HCT116 (cell line): ENCODE data around the gene PDLIM3. TPM values are rescaled to one million over a fixed set of nuclear protein-coding genes. Genes with fewer than 3 reads are reported as not detected.
A peak's percentile ranks its signal among the peaks of the same experiment; 100 is the strongest.

Experiments
- ATAC-seq: fragments of 200-7000 bp; cut with Tn5 transposase; 2 replicates; pipeline ENCODE4 v1.9.1; 2020; ENCODE audit warnings: mild to moderate bottlenecking, moderate library complexity
- BruUV-seq: library from RNA; stranded (reverse); fragments of 400-500 nt; replicated peaks from 2 replicates; lab custom pipeline; 2021; lab: Mats Ljungman, UMichigan
- CTCF ChIA-PET: fragments of 300-600 bp; sonication (Branson Sonifier 250); formaldehyde crosslinking; loops from one replicate; lab custom pipeline; 2021; ENCODE audit warnings: antibody characterized with exemption; lab: Charles Lee
- POLR2A ChIA-PET: fragments of 300-600, 350-600 bp; sonication (Branson Sonifier 250); formaldehyde crosslinking; loops from one replicate; lab custom pipeline; 2021; ENCODE audit warnings: antibody characterized with exemption; lab: Charles Lee
- RAD21 ChIA-PET, 2 experiments: fragments of 300-600 bp; sonication (Branson Sonifier 250); formaldehyde crosslinking; loops; one replicate each; lab custom pipeline; 2023; ENCODE audit warnings: low total read pairs in 2 of 2; ENCODE audit not compliant: uncharacterized antibody in 2 of 2, unreplicated experiment in 2 of 2, low non-redundant PET in 1 of 2; lab: Charles Lee
- DNase-seq: peaks from one replicate; pipeline ENCODE4 v3.0.0-alpha.2; 2010; ENCODE audit warnings: low read depth, low spot score
- H2AFZ ChIP-seq: fragments of 200-600 bp; shearing (Covaris generic), sonication (generic); 2 replicates; pipeline ENCODE4 v1.6.1; 2017; ENCODE audit warnings: low read depth, mixed run types, mixed read lengths, antibody characterized with exemption, low read length; ENCODE audit not compliant: poor library complexity, severe bottlenecking
- H3K27ac ChIP-seq: 2 replicates; pipeline ENCODE4 v1.5.1; 2012; ENCODE audit warnings: low read depth, low read length
- H3K27me3 ChIP-seq: fragments of 200-600 bp; sonication (generic); 2 replicates; pipeline ENCODE4 v1.6.1; 2016; ENCODE audit warnings: mixed run types, low read length, mixed read lengths; ENCODE audit not compliant: insufficient read depth
- H3K36me3 ChIP-seq, 2 experiments: fragments of 200-500 bp in 1 of 2; fragments of 200-600 bp in 1 of 2; sonication (Bioruptor generic) in 1 of 2; sonication (generic) in 1 of 2; 2 replicates each; pipeline versions ENCODE4 v1.5.1 to v1.6.1; 2014 to 2016; ENCODE audit warnings: low read length in 2 of 2, inconsistent platforms in 1 of 2, mixed read lengths in 1 of 2, mixed run types in 1 of 2; ENCODE audit not compliant: insufficient read depth in 2 of 2, control insufficient read depth in 1 of 2
- H3K4me1 ChIP-seq, 2 experiments: fragments of 200-600 bp in 1 of 2; sonication (generic) in 1 of 2; 2 replicates each; pipeline versions ENCODE4 v1.5.1 to v1.6.1; 2012 to 2017; ENCODE audit warnings: low read length in 2 of 2, inconsistent platforms in 1 of 2, mild to moderate bottlenecking in 1 of 2, mixed read lengths in 1 of 2, mixed run types in 1 of 2, moderate library complexity in 1 of 2; ENCODE audit not compliant: insufficient read depth in 2 of 2, control insufficient read depth in 1 of 2
- H3K4me2 ChIP-seq: fragments of 200-600 bp; sonication (generic); 2 replicates; pipeline ENCODE4 v1.6.1; 2017; ENCODE audit warnings: mixed run types, low read length, mixed read lengths
- H3K4me3 ChIP-seq, 2 experiments: fragments of 200-600 bp in 1 of 2; sonication (generic) in 1 of 2; replicated peaks in 1 of 2; 2 replicates each; pipeline ENCODE4 v1.5.1; 2011 to 2016; ENCODE audit warnings: low read length in 2 of 2, control low read depth in 1 of 2, low read depth in 1 of 2, mild to moderate bottlenecking in 1 of 2, mixed read lengths in 1 of 2, mixed run types in 1 of 2
- H3K79me2 ChIP-seq: fragments of 200-600 bp; sonication (generic); 2 replicates; pipeline ENCODE4 v1.6.1; 2017; ENCODE audit warnings: mild to moderate bottlenecking, mixed run types, low read length, moderate library complexity, mixed read lengths; ENCODE audit not compliant: insufficient read depth
- H3K9ac ChIP-seq: fragments of 200-600 bp; sonication (generic); 2 replicates; pipeline ENCODE4 v1.6.1; 2016; ENCODE audit warnings: low read length, mixed read lengths
- H3K9me2 ChIP-seq: fragments of 200-600 bp; sonication (generic), shearing (Covaris generic); 2 replicates; pipeline ENCODE4 v1.6.1; 2017; ENCODE audit warnings: mixed run types, mild to moderate bottlenecking, moderate library complexity; ENCODE audit not compliant: insufficient read depth
- H3K9me3 ChIP-seq, 2 experiments: fragments of 200-500 bp in 1 of 2; fragments of 200-600 bp in 1 of 2; sonication (Bioruptor generic) in 1 of 2; sonication (generic) in 1 of 2; 2 replicates each; pipeline ENCODE4 v1.6.1; 2014 to 2017; ENCODE audit warnings: low read length in 2 of 2, mixed read lengths in 2 of 2, inconsistent platforms in 1 of 2, low read depth in 1 of 2, mild to moderate bottlenecking in 1 of 2, mixed run types in 1 of 2, moderate library complexity in 1 of 2; ENCODE audit not compliant: control insufficient read depth in 1 of 2, insufficient read depth in 1 of 2
- H4K20me1 ChIP-seq: fragments of 200-600 bp; sonication (generic), shearing (Covaris generic); 2 replicates; pipeline ENCODE4 v1.6.1; 2017; ENCODE audit warnings: mixed run types, mild to moderate bottlenecking, moderate library complexity; ENCODE audit not compliant: insufficient read depth
- ATF3 ChIP-seq: IDR thresholded peaks from 2 replicates; pipeline ENCODE4 v1.6.1; 2012
- CBX3 ChIP-seq: IDR thresholded peaks from 2 replicates; pipeline ENCODE4 v1.6.1; 2012; ENCODE audit warnings: low read depth
- CEBPB ChIP-seq: IDR thresholded peaks from 2 replicates; pipeline ENCODE4 v1.6.1; 2012; ENCODE audit warnings: low read depth
- CTCF ChIP-seq, 3 experiments: fragments of 200-600 bp in 1 of 3; sonication (generic) in 1 of 3; IDR thresholded peaks in 2 of 3; conservative IDR thresholded peaks in 1 of 3; 2 replicates each; pipeline ENCODE4 v1.5.1; 2012 to 2017; ENCODE audit warnings: low read depth in 2 of 3, low read length in 2 of 3, antibody characterized with exemption in 1 of 3, borderline replicate concordance in 1 of 3, control low read depth in 1 of 3, mild to moderate bottlenecking in 1 of 3, mixed read lengths in 1 of 3, mixed run types in 1 of 3, moderate library complexity in 1 of 3; ENCODE audit not compliant: insufficient read depth in 1 of 3
- EGR1 ChIP-seq: IDR thresholded peaks from 2 replicates; pipeline ENCODE4 v1.6.1; 2012; ENCODE audit warnings: low read depth
- ELF1 ChIP-seq: IDR thresholded peaks from 2 replicates; pipeline ENCODE4 v1.6.1; 2012; ENCODE audit warnings: low read depth, borderline replicate concordance
- EZH2 ChIP-seq: fragments of 200-600 bp; sonication (generic); IDR thresholded peaks from 2 replicates; pipeline ENCODE4 v1.6.1; 2017; ENCODE audit warnings: antibody characterized with exemption, mixed run types
- JUND ChIP-seq: IDR thresholded peaks from 2 replicates; pipeline ENCODE4 v1.6.1; 2012
- POLR2A ChIP-seq: IDR thresholded peaks from 2 replicates; pipeline ENCODE4 v1.7.0; 2011; ENCODE audit warnings: borderline replicate concordance; ENCODE audit not compliant: insufficient read depth, insufficient read length; ENCODE audit errors: extremely low read depth
- RAD21 ChIP-seq: IDR thresholded peaks from 2 replicates; pipeline ENCODE4 v1.6.1; 2012; ENCODE audit warnings: low read depth, mild to moderate bottlenecking
- REST ChIP-seq: IDR thresholded peaks from 2 replicates; pipeline ENCODE4 v1.6.1; 2012; ENCODE audit warnings: low read depth
- SIN3A ChIP-seq: IDR thresholded peaks from 2 replicates; pipeline ENCODE4 v1.6.1; 2012; ENCODE audit warnings: low read depth
- TCF7L2 ChIP-seq: IDR thresholded peaks from 2 replicates; pipeline ENCODE4 v1.7.0; 2011; ENCODE audit warnings: borderline replicate concordance, inconsistent platforms; ENCODE audit not compliant: insufficient read depth, insufficient read length; ENCODE audit errors: extremely low read depth
- YY1 ChIP-seq: IDR thresholded peaks from 2 replicates; pipeline ENCODE4 v1.6.1; 2011; ENCODE audit warnings: low read length, low read depth, moderate library complexity, mild to moderate bottlenecking; ENCODE audit not compliant: insufficient replicate concordance; ENCODE audit errors: extremely low read depth
- ZFX ChIP-seq: fragments of 450-650 bp; IDR thresholded peaks from 2 replicates; pipeline ENCODE4 v1.6.1; 2017
- ZNF274 ChIP-seq: fragments of 200-500 bp; sonication (Bioruptor generic); IDR thresholded peaks from 2 replicates; pipeline ENCODE4 v1.6.1; 2014; ENCODE audit warnings: mild to moderate bottlenecking, low read depth, low read length, inconsistent platforms
- intact Hi-C: fragments of 100-400 bp; cut with micrococcal nuclease; formaldehyde crosslinking; loops from 2 replicates; pipeline ENCODE4 v1.10.0; 2022
- total RNA-seq: library from RNA; stranded (reverse); gene quantifications from one replicate; pipeline ENCODE4 v1.2.1, GENCODE V29; 2021; ENCODE audit not compliant: unreplicated experiment
- TF ChIP-seq, protein P1 (sequence below): IDR thresholded peaks from 2 replicates; pipeline ENCODE4 v1.6.1; 2012

Gene PDLIM3
- total RNA-seq, 1 experiment from 2014 or later: 11.5 TPM

GRCh38 chr4:185565696-185566095 is 30.4 kb upstream of the PDLIM3 start:
- POLR2A ChIA-PET: no interaction called here
- no TSS peak for BruUV-seq
- intact Hi-C loops: no loop called here
- H3K4me2 ChIP-seq: no peak overlapping the region
- TF ChIP-seq YY1: no peak
- TF ChIP-seq ZFX: no peak
- TF ChIP-seq, all 23 proteins: peak for 0
- CTCF ChIA-PET: no interaction called here
- Histone ChIP-seq H3K9ac (no peak overlapping the region), H3K79me2 (no peaks in the 10 kb centered on the region), H3K4me3 (no peak overlapping the region), H3K27ac (no peak overlapping the region), H3K9me2 (no peaks in the 10 kb centered on the region), H3K27me3 (no peaks in the 10 kb centered on the region), H3K36me3 (no peaks in the 10 kb centered on the region), H4K20me1 (no peaks in the 10 kb centered on the region), H3K4me1 (no peaks in the 10 kb centered on the region), H3K9me3 (no peaks in the 10 kb centered on the region), H2AFZ (peak overlapping the region; percentile 15)
- DNase-seq (no peak), ATAC-seq (no peak)
- RAD21 ChIA-PET: no interaction called here

DNA sequence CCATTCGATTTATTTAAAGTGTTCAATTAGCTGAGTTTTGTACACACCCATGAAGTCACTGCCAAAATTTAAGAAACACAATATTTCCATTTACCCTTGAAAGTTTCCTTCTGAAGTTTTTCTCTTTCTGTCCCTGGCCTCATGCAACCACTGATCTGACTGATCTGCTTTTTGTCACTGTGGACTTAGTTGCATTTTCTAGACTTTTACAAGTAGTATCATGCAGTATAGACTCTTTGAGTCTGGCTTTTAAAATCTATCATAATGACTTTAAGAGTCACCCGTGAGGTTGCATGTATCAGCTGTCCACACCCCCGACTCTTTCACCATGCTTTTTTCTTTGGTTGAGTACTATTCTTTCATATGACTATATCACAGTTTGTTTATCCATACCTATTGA is 29.0 kb upstream of the PDLIM3 start:
- POLR2A ChIA-PET: no interaction called here
- no TSS peak for BruUV-seq
- TF ChIP-seq SIN3A (no peak), EGR1 (no peak), ZNF274 (no peak), ELF1 (no peak), CTCF (IDR thresholded peaks at IDR 0.05 in 2 of 3, conservative IDR thresholded peaks at IDR 0.05 in 1 of 3; ENCODE audit: borderline replicate concordance in 1 of 3, insufficient read depth in 1 of 3, low read depth in 2 of 3, low read length in 2 of 3) (no peak), YY1 (no peak), ZFX (no peak), CBX3 (no peak), ATF3 (no peak), EZH2 (no peak), JUND (no peak), REST (no peak), RAD21 (no peak), TCF7L2 (no peak), POLR2A (no peak), CEBPB (no peak)
- TF ChIP-seq, protein P1, sequence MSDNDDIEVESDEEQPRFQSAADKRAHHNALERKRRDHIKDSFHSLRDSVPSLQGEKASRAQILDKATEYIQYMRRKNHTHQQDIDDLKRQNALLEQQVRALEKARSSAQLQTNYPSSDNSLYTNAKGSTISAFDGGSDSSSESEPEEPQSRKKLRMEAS: no peak

More for the DNA sequence above, 29.0 kb upstream of the PDLIM3 start:
- H2AFZ ChIP-seq: no peak overlapping the region
- H3K9ac ChIP-seq: no peak overlapping the region
- H3K9me3 ChIP-seq: no peaks in the 10 kb centered on the region
- peaks cover 9 to 11% of the 10 kb centered on the region in 2 experiments for H3K4me1 ChIP-seq
- H3K36me3 ChIP-seq: no peaks in the 10 kb centered on the region
- H3K27ac ChIP-seq: no peak overlapping the region
- no peaks in the 10 kb centered on the region for H3K27me3 ChIP-seq
- RAD21 ChIA-PET: no interaction called here
- H4K20me1 ChIP-seq: no peaks in the 10 kb centered on the region
- DNase-seq: no peak
- no peaks in the 10 kb centered on the region for H3K79me2 ChIP-seq
- H3K4me2 ChIP-seq: no peak overlapping the region
- intact Hi-C loops: no loop called here
- no peak overlapping the region for H3K4me3 ChIP-seq
- ATAC-seq: no peak
- H3K9me2 ChIP-seq: no peaks in the 10 kb centered on the region
- CTCF ChIA-PET: no interaction called here
